Hematopoietic multipotent progenitor cell (in vitro differentiated cells): Measurements from ENCODE around the gene GHDC. TPM values are rescaled to one million over a fixed set of nuclear protein-coding genes. Genes with fewer than 3 reads are reported as not detected.
"Not testable (repeated sequence)": the region's sequence is repeated elsewhere in the genome, so short reads cannot be mapped to it uniquely, and the experiment has no call there.

Source experiments
- DNase-seq, 3 donors: peaks; one replicate each; pipeline ENCODE4 v3.0.0-alpha.2; 2011 to 2015; ENCODE audit warnings: low read depth in 2 of 3, low spot score in 2 of 3
- total RNA-seq: library from RNA; depleted of rRNA; stranded (reverse); fragments of >200 nt; gene quantifications from one replicate; pipeline ENCODE4 v1.2.3, GENCODE V29; 2012

The GHDC gene
- total RNA-seq, 1 donor, result 52.5 TPM

DNA sequence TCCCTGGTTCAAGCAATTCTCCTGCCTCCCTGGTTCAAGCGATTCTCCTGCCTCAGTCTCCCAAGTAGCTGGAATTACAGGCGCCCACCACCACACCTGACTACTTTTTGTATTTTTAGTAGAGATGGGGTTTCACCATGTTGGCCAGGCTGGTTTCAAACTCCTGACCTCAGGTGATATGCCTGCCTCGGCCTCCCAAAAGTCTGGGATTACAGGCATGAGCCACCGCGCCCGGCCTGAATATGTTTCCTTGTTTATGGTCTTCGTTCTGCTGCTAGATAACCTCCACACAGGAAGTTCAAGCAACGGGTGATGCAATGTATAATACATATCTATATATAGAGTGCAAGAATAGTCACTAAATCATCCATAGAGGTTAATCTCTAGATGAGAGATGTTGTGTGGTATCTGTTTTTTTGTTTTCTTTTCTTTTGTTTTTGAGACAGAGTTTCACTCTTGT is 11.9 kb upstream of the GHDC start:
- not testable (repeated sequence) for DNase-seq

DNA sequence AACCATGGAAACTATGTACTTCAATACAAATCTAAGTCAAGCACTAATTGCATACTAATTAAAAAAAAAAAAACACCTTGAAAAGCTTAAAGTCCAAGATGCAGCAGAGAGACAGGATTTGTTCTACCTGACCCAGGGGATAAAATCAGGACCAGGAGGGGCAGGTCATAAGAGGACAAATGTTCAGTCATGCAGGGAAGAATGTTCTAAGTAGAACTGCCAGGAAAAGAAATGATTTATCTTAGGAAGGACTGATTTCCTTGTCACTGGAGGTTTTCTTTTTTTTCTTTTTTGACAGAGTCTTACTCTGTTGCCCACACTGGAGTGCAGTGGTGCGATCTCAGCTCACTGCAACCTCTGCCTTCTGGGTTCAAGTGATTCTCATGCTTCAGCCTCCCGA is 9.1 kb upstream of the GHDC start:
- no peak for DNase-seq

- no peak for DNase-seq
These were observed 8.4 kb upstream of the GHDC start for GRCh38 chr17:42202696-42203095.

- no peak for DNase-seq
These were observed 7.9 kb upstream of the GHDC start for GRCh38 chr17:42202159-42202558.

GRCh38 chr17:42201458-42201772 is 7.1 kb upstream of the GHDC start:
- DNase-seq, result no peak

DNA sequence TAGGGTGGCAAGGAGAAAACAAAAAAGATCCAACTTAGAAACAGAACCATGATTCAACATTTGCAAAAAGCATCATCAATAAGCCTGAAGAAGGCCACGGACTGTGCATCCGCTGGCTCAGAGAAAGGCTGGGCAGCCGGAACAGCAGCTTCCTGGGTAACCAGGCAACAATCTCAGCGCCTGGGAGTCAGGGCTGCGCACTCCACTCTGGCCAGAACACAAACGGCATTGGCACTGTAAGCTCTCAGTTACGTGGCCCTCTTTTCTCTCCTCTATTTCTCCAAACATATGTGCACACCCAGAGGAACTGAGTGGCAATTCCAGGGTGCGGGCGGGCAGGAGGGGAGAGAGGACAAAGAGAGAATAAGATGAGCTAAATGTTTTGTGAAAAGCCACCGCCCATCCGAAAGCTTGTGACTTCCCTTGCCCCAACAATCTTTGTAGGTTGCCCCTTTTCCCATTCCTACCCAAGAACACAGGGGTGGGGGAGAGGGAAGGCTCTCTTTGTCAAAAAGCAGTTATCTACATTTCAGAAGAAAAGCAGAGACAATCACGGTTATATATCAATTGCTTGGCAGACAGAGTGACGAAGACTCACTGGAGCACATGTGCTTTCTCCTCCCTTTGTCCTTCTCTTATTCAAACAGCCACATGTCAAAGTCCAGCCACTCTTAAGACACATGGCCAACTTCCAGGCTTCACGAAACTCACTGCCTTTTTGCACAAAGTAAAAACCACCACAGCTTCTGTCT is 6.6 kb upstream of the GHDC start:
- DNase-seq, result no peak

DNA sequence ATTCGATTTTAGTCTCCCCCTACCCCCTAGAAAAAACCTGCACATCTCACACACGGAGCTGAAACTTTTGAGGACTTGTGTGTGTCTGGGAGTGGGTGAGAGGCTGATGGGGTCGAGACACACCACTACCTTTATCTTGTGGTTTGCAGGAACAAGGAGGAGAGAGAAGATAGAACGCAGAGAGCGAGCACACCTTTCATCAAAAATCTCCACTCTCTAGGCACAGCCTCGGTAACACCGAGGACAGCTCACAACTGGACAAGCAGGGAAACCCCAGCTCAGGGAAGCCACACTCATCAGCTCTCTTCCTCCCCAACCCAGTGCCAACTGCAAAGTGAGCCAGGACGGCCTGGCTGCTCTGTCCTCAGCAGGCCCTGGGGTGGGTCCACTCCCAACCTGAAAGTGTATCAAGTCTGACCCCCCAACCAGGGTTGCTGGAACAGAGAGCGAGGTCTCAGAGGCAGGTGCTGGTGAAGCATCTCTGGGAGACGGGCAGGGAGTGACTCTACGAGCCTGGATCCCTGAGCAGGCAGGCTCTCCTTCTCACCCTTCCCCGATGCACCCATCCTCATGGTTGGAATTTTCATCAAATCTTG is 5.2 kb upstream of the GHDC start:
- DNase-seq, result no peak

GRCh38 chr17:42198897-42199296 is 4.6 kb upstream of the GHDC start:
- peak in 2 of 3 donors; percentile 75 to 82 for DNase-seq

DNA sequence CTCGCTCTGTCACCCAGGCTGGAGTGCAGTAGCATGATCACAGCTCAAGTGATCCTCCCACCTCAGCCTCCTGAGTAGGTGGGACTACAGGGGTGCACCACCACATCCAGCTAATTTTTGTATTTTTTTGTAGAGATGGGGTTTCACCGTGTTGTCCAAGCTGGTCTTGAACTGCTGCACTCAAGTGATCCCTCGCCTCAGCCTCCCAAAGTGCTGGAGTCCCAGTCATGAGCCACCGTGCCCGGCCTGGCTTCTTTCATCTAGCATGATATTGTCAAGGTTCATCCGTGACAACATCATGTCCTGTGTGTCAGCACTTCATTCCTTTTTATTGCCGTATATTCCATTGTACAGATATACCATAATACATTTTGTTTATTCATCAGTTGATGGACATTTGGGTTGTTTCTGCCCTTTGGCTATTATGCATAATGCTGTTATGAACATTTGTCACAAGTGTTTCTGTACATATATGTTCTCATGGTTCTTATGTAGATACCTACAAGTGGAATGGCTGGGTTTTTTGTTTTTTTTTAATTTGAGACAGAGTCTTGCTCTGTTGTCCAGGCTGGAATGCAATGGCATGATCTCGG is 3.4 kb upstream of the GHDC start:
- no peak for DNase-seq

DNA sequence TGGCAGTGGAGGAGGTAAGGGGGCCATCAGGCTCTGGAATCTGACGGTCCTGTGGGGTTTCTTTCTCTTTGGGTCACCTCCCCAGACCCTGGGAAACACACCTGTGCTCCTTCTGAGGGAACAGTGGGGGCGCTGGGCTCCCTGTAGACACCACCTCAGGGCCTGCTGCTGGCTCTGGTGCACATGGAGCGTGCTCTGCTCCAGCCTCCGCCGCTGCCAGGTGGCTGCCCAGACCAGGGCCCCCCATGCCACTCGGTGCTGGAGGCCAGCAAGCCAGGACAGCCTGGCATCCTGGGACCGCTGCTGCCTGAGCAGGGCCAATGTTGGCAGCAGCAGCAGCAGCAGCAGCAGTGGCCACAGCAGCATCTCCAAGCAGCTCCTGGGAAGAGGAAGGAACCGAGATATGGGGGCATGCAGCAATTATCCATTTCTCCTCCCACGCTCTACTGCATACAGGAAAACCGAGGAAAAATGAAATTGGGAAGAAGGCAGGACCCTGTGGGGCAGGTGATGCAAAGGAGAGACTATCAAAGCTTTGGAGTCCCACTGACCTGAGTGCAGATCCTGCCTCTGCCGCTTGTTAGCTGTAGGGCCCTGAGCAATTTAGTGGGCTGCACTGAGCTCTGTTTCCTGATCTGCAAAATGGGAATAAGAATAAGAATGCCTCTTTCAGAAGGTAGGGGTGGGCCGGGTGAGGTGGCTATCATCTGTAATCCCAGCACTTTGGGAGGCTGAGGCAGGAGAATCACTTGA is 902 bp downstream of the GHDC start:
- no peak for DNase-seq

- DNase-seq, result no peak
These were observed 1.8 kb downstream of the GHDC start for GRCh38 chr17:42192189-42193126.

DNA sequence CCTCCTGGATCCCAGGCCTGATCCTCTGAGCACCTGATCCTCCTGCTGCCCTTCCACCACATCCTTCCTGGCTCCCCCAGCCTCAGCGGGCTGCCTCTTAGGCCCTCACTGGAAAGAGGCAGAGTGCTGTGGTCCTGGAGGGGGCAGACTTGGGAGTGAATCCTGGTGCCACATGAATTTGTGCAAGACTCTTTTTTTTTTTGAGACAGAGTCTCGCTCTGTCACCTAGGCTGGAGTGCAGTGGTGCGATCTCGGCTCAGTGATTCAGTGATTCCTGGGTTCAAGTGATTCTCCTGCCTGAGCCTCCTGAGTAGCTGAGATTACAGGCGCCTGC is 3.1 kb downstream of the GHDC start:
- no peak for DNase-seq

DNA sequence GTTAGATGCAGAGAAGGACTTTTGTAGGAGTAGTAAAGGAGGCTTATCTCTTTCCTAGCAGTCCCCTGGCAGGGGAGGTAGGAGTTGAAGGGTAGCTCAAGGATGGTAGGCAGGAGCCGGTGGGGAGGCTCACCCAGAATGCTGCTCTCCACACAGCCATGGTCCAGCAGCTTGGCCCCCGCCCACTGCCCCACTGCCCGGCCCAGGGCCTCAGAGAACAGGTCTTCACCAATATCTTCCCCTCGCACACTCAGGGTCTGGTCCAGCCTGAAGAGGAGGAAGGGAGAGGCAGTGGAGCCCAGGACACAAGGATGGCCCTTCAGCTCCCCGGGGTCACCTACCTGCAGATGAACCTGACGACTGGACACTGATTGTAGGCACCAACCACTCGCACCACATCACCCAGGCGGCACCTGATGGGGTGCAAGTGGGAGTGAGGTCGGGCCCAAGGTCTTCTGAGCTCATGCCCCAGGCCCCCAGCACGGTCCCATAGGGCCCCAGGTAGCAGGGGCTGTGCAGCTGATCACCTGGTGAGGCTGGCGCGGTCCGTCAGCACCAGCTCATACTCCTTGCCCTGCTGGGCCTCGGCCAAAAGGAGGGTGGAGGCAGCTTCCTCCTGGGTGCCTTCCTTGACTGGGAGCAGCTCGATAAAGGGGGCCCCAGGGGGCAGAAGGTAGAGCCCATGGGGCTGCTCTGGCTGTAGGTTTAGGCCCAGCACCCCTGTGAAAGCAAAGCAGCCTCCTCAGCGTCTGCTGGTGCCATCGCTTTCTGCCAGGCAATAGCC is 3.6 kb downstream of the GHDC start:
- no peak for DNase-seq

GRCh38 chr17:42189651-42189965 is 4.7 kb downstream of the GHDC start:
- no peak for DNase-seq

DNA sequence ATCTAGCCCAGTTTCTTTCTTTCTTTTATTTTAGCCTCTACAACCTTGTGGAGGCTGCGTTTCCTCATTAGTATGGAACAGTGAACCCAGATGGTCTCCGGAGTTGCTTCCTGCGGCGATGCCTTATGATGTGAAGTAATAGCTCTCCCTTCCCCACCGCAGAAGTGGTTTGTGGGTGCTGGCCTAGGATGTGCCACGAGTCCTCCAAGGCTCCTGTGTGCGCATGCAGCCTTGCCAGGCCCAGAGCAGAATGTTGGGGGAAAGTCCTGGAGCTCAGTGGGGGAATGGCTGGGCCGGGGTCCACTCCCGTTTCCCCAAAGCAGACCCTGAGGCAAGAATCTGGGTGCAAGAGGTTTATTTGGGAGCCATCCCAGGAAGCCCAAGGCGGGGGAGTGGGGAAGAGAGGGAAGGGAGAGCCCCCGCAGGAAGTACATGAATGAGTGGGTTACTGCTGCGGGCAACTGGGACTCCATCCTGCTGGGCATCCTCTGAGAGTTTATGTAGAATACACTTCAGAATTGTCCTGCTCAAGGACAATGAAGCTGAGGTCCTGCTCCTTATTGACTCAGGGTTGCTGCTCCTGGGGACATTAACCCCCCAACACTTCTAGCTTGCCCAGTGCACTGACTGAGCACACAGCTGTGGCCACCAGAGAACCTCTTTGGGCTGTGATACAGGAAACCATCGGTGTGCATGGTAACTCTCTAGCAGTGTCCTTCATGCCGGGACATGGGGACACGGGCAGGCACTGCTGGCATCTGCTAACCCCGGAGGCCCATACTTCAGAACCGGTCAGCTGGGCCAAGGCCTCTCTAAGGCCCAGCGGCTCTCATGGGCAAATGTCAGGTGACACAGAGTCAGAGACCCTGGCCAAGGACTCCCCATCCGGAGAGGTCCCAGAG is 5.3 kb downstream of the GHDC start:
- DNase-seq, result peak in 2 of 3 donors; percentile 62 to 80

DNA sequence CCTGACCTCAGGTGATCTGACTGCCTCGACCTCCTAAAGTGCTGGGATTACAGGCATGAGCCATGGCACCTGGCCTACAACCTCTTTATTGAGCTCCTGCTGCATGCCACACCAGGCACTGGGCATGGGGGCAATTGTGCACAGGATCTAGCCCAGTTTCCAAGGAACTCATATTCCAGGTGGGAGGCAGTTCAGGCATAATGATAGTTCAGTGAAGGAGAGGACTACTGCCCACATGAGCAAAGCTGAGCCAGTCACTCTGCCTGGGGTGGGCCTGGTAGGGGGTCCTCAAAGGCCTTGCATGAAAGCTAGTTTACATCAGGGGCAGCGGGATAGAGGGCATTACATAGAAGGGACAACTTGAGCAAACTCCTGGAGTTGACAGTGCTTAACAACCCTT is 6.5 kb downstream of the GHDC start:
- DNase-seq, result no peak

DNA sequence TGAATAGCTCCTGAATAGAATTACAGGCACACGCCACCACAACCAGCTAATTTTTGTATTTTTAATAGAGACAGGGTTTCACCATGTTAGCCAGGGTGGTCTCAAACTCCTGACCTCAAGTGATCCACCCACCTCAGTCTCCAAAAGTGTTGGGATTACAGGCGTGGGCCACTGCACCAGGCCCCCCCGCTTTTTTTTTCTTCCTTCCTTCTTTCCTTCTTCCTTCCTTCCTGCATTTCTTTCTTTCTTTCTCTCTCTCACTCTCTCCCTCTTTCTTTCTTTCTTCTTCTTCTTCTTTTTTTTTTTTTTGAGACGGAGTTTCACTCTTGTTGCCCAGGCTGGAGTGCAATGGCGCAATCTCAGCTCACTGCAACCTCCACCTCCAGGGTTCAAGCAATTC is 8.1 kb downstream of the GHDC start:
- not testable (repeated sequence) for DNase-seq

GRCh38 chr17:42185621-42185930 is 8.7 kb downstream of the GHDC start:
- no peak for DNase-seq
